Glutamatergic neuron (in vitro differentiated cells): Measurements from ENCODE around the gene ATP1A3. TPM values are rescaled to one million over a fixed set of nuclear protein-coding genes. Genes with fewer than 3 reads are reported as not detected.

Experiments used
- DNase-seq: peaks from one replicate; pipeline ENCODE4 v3.0.0; 2022
- H3K27ac Mint-ChIP-seq: one replicate; pipeline ENCODE4 v1.8.0; 2020; ENCODE audit warnings: mild to moderate bottlenecking, mixed read lengths, inconsistent platforms; ENCODE audit not compliant: unreplicated experiment
- H3K27me3 Mint-ChIP-seq: one replicate; pipeline ENCODE4 v1.8.0; 2020; ENCODE audit warnings: mild to moderate bottlenecking, moderate library complexity, mixed read lengths, inconsistent platforms; ENCODE audit not compliant: unreplicated experiment
- H3K36me3 Mint-ChIP-seq: one replicate; pipeline ENCODE4 v1.8.0; 2020; ENCODE audit warnings: mild to moderate bottlenecking, mixed read lengths, inconsistent platforms; ENCODE audit not compliant: unreplicated experiment
- H3K4me1 Mint-ChIP-seq: one replicate; pipeline ENCODE4 v1.8.0; 2020; ENCODE audit warnings: mild to moderate bottlenecking, low read depth, mixed read lengths, inconsistent platforms; ENCODE audit not compliant: unreplicated experiment
- H3K4me3 Mint-ChIP-seq: one replicate; pipeline ENCODE4 v1.8.0; 2020; ENCODE audit warnings: mild to moderate bottlenecking, mixed read lengths, inconsistent platforms; ENCODE audit not compliant: unreplicated experiment
- H3K9me3 Mint-ChIP-seq: one replicate; pipeline ENCODE4 v1.8.0; 2020; ENCODE audit warnings: mild to moderate bottlenecking, moderate library complexity, mixed read lengths, inconsistent platforms; ENCODE audit not compliant: unreplicated experiment
- CTCF ChIP-seq: fragments of 200-600 bp; sonication (generic); IDR thresholded peaks from one replicate; pipeline ENCODE4 v1.5.0; 2021; ENCODE audit not compliant: partially characterized antibody, unreplicated experiment
- total RNA-seq: library from RNA; stranded (reverse); fragmentation: NEBNext Ultra II Directional; extraction: Animal tissue kit (Norgen Biotek cat#: 25700); gene quantifications from one replicate; pipeline ENCODE4 v1.2.1, GENCODE V29; 2021; ENCODE audit not compliant: unreplicated experiment

ATP1A3 gene
- total RNA-seq, 1 donor from 2014 or later, result 650 TPM

GRCh38 chr19:41999878-42000208, 5.8 kb upstream of the ATP1A3 start:
- Mint-ChIP-seq H3K36me3 (no peaks in the 10 kb centered on the region), H3K4me3 (peak overlapping the region; percentile 92)

GRCh38 chr19:41999071-41999877, 5.2 kb upstream of the ATP1A3 start:
- Mint-ChIP-seq H3K4me3 (peak overlapping the region; percentile 92), H3K9me3 (peaks cover 22% of the 10 kb centered on the region), H3K27me3 (peaks cover 37% of the 10 kb centered on the region), H3K27ac (peak overlapping the region; percentile 94), H3K4me1 (peaks cover 47% of the 10 kb centered on the region), H3K36me3 (no peaks in the 10 kb centered on the region)
- no peak for TF ChIP-seq CTCF
- DNase-seq, result peak; percentile 70

More at GRCh38 chr19:41999878-42000208, 5.8 kb upstream of the ATP1A3 start:
- TF ChIP-seq CTCF, result no peak
- peaks cover 22% of the 10 kb centered on the region for H3K9me3 Mint-ChIP-seq
- H3K4me1 Mint-ChIP-seq, result peaks cover 43% of the 10 kb centered on the region
- no peak for DNase-seq
- peak overlapping the region; percentile 94 for H3K27ac Mint-ChIP-seq
- peaks cover 36% of the 10 kb centered on the region for H3K27me3 Mint-ChIP-seq

GRCh38 chr19:41998246-41999020, 4.4 kb upstream of the ATP1A3 start:
- peaks cover 38% of the 10 kb centered on the region for H3K27me3 Mint-ChIP-seq
- TF ChIP-seq CTCF, result peak; percentile 95
- peak overlapping the region; percentile 87 for H3K4me3 Mint-ChIP-seq
- H3K4me1 Mint-ChIP-seq, result peaks cover 42% of the 10 kb centered on the region
- H3K27ac Mint-ChIP-seq, result peak overlapping the region; percentile 96
- DNase-seq, result peak; percentile 91
- no peaks in the 10 kb centered on the region for H3K36me3 Mint-ChIP-seq
- peaks cover 21% of the 10 kb centered on the region for H3K9me3 Mint-ChIP-seq

- peaks cover 21% of the 10 kb centered on the region for H3K9me3 Mint-ChIP-seq
- H3K27me3 Mint-ChIP-seq, result peaks cover 41% of the 10 kb centered on the region
- TF ChIP-seq CTCF, result no peak
- H3K4me3 Mint-ChIP-seq, result peak overlapping the region; percentile 87
- peak; percentile 89 for DNase-seq
- peaks cover 42% of the 10 kb centered on the region for H3K4me1 Mint-ChIP-seq
- peak overlapping the region; percentile 96 for H3K27ac Mint-ChIP-seq
- H3K36me3 Mint-ChIP-seq, result no peaks in the 10 kb centered on the region
Observed at GRCh38 chr19:41997851-41998229, 3.8 kb upstream of the ATP1A3 start.
